ENCODE results near the gene TCHHL1.

GRCh38 chr1:152110860-152111514 is 22.1 kb upstream of the TCHHL1 start:
- TF ChIP-seq CTCF (IDR thresholded peaks at IDR 0.05) (no peak), POLR2A (IDR thresholded peaks at IDR 0.05) (no peak)

Measured in esophagus squamous epithelium (tissue), 4 donors.